Peyer's patch (tissue), 4 donors: ENCODE data around the gene TH.

Experiments used
- POLR2A ChIP-seq, 2 donors: fragments of 450-650 bp; IDR thresholded peaks; one replicate each; pipeline ENCODE4 v1.5.1; 2017; ENCODE audit warnings: antibody characterized with exemption in 2 of 2, mild to moderate bottlenecking in 2 of 2, moderate library complexity in 2 of 2
- TF ChIP-seq, protein P1 (sequence below), 6 experiments: fragments of 450-650 bp in 4 of 6; fragments of 200-600 bp in 2 of 6; sonication (generic) in 1 of 6; IDR thresholded peaks; one replicate each; pipeline ENCODE4 v1.5.1; 2017 to 2019; ENCODE audit warnings: antibody characterized with exemption in 6 of 6, mild to moderate bottlenecking in 3 of 6, moderate library complexity in 1 of 6

DNA sequence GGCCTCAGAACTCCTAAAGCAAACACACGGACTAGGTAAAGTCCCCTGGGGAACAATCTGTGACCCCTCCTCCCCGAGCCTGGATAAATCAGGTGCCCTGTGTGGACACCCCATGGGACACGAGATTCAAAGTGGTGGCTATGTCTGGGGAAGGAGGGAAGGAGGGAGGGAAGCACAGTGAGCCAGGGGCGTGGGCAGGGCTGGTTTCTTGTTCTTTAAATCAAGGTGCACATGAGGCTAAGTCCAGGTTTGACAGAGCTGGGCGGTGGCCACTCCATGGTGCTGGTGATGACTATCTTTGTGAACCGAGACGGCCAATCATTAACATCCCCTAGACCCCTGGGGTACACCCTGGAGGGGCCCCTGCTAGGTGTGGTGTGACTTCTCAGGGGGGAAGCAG is 20.3 kb upstream of the TH start:
- TF ChIP-seq, protein P1, sequence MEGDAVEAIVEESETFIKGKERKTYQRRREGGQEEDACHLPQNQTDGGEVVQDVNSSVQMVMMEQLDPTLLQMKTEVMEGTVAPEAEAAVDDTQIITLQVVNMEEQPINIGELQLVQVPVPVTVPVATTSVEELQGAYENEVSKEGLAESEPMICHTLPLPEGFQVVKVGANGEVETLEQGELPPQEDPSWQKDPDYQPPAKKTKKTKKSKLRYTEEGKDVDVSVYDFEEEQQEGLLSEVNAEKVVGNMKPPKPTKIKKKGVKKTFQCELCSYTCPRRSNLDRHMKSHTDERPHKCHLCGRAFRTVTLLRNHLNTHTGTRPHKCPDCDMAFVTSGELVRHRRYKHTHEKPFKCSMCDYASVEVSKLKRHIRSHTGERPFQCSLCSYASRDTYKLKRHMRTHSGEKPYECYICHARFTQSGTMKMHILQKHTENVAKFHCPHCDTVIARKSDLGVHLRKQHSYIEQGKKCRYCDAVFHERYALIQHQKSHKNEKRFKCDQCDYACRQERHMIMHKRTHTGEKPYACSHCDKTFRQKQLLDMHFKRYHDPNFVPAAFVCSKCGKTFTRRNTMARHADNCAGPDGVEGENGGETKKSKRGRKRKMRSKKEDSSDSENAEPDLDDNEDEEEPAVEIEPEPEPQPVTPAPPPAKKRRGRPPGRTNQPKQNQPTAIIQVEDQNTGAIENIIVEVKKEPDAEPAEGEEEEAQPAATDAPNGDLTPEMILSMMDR (IDR thresholded peaks at IDR 0.05) = no peak
- no peak for TF ChIP-seq POLR2A (IDR thresholded peaks at IDR 0.05)
